Measurements from ENCODE around the gene BNC2.

Gene BNC2

GRCh38 chr9:16514131-16514530, 356.3 kb downstream of the BNC2 start:
- Histone ChIP-seq H3K4me1 (ENCODE audit: control insufficient read depth, insufficient read depth, low read length) (no peaks in the 10 kb centered on the region), H3K9ac (ENCODE audit: low read length) (no peak overlapping the region), H3K4me3 (ENCODE audit: low read length) (no peak overlapping the region), H3K27me3 (ENCODE audit: control insufficient read depth, insufficient read depth, low read length) (no peaks in the 10 kb centered on the region), H3K36me3 (ENCODE audit: control insufficient read depth, insufficient read depth, low read length) (no peaks in the 10 kb centered on the region), H3K9me3 (ENCODE audit: control insufficient read depth, low read length) (no peaks in the 10 kb centered on the region)

GRCh38 chr9:16512281-16512680, 358.2 kb downstream of the BNC2 start:
- no peaks in the 10 kb centered on the region for H3K4me1 ChIP-seq (ENCODE audit: control insufficient read depth, insufficient read depth, low read length)
- H3K36me3 ChIP-seq (ENCODE audit: control insufficient read depth, insufficient read depth, low read length): no peaks in the 10 kb centered on the region
- no peak overlapping the region for H3K9ac ChIP-seq (ENCODE audit: low read length)

GRCh38 chr9:16510482-16510881, 360.0 kb downstream of the BNC2 start:
- H3K27me3 ChIP-seq (ENCODE audit: control insufficient read depth, insufficient read depth, low read length): no peaks in the 10 kb centered on the region
- no peaks in the 10 kb centered on the region for H3K36me3 ChIP-seq (ENCODE audit: control insufficient read depth, insufficient read depth, low read length)
- H3K9me3 ChIP-seq (ENCODE audit: control insufficient read depth, low read length): no peaks in the 10 kb centered on the region
- no peaks in the 10 kb centered on the region for H3K4me1 ChIP-seq (ENCODE audit: control insufficient read depth, insufficient read depth, low read length)
- no peak overlapping the region for H3K4me3 ChIP-seq (ENCODE audit: low read length)
- H3K9ac ChIP-seq (ENCODE audit: low read length): no peak overlapping the region

More at GRCh38 chr9:16512281-16512680, 358.2 kb downstream of the BNC2 start:
- Histone ChIP-seq H3K27me3 (ENCODE audit: control insufficient read depth, insufficient read depth, low read length) (no peaks in the 10 kb centered on the region), H3K4me3 (ENCODE audit: low read length) (no peak overlapping the region), H3K9me3 (ENCODE audit: control insufficient read depth, low read length) (no peaks in the 10 kb centered on the region)

GRCh38 chr9:16509997-16510396, 360.5 kb downstream of the BNC2 start:
- H3K4me3 ChIP-seq (ENCODE audit: low read length): no peak overlapping the region
- peaks cover 4% of the 10 kb centered on the region for H3K4me1 ChIP-seq (ENCODE audit: control insufficient read depth, insufficient read depth, low read length)
- no peak overlapping the region for H3K9ac ChIP-seq (ENCODE audit: low read length)
- no peaks in the 10 kb centered on the region for H3K27me3 ChIP-seq (ENCODE audit: control insufficient read depth, insufficient read depth, low read length)
- no peaks in the 10 kb centered on the region for H3K36me3 ChIP-seq (ENCODE audit: control insufficient read depth, insufficient read depth, low read length)
- H3K9me3 ChIP-seq (ENCODE audit: control insufficient read depth, low read length): no peaks in the 10 kb centered on the region

GRCh38 chr9:16505199-16505598, 365.3 kb downstream of the BNC2 start:
- no peak overlapping the region for H3K9ac ChIP-seq (ENCODE audit: low read length)
- no peaks in the 10 kb centered on the region for H3K27me3 ChIP-seq (ENCODE audit: control insufficient read depth, insufficient read depth, low read length)
- H3K9me3 ChIP-seq (ENCODE audit: control insufficient read depth, low read length): no peaks in the 10 kb centered on the region
- peaks cover 4% of the 10 kb centered on the region for H3K4me1 ChIP-seq (ENCODE audit: control insufficient read depth, insufficient read depth, low read length)
- no peaks in the 10 kb centered on the region for H3K36me3 ChIP-seq (ENCODE audit: control insufficient read depth, insufficient read depth, low read length)
- no peak overlapping the region for H3K4me3 ChIP-seq (ENCODE audit: low read length)

GRCh38 chr9:16501726-16502125, 368.7 kb downstream of the BNC2 start:
- no peaks in the 10 kb centered on the region for H3K36me3 ChIP-seq (ENCODE audit: control insufficient read depth, insufficient read depth, low read length)
- no peak overlapping the region for H3K9ac ChIP-seq (ENCODE audit: low read length)
- no peaks in the 10 kb centered on the region for H3K27me3 ChIP-seq (ENCODE audit: control insufficient read depth, insufficient read depth, low read length)
- H3K4me3 ChIP-seq (ENCODE audit: low read length): no peak overlapping the region
- H3K9me3 ChIP-seq (ENCODE audit: control insufficient read depth, low read length): no peaks in the 10 kb centered on the region
- H3K4me1 ChIP-seq (ENCODE audit: control insufficient read depth, insufficient read depth, low read length): peaks cover 4% of the 10 kb centered on the region

- Histone ChIP-seq H3K27me3 (ENCODE audit: control insufficient read depth, insufficient read depth, low read length) (no peaks in the 10 kb centered on the region), H3K9me3 (ENCODE audit: control insufficient read depth, low read length) (no peaks in the 10 kb centered on the region), H3K4me1 (ENCODE audit: control insufficient read depth, insufficient read depth, low read length) (peaks cover 4% of the 10 kb centered on the region), H3K36me3 (ENCODE audit: control insufficient read depth, insufficient read depth, low read length) (no peaks in the 10 kb centered on the region), H3K4me3 (ENCODE audit: low read length) (no peak overlapping the region), H3K9ac (ENCODE audit: low read length) (no peak overlapping the region)
Measured at GRCh38 chr9:16501141-16501540, 369.3 kb downstream of the BNC2 start.

GRCh38 chr9:16500386-16500785, 370.1 kb downstream of the BNC2 start:
- peaks cover 4% of the 10 kb centered on the region for H3K4me1 ChIP-seq (ENCODE audit: control insufficient read depth, insufficient read depth, low read length)
- H3K27me3 ChIP-seq (ENCODE audit: control insufficient read depth, insufficient read depth, low read length): no peaks in the 10 kb centered on the region
- H3K9ac ChIP-seq (ENCODE audit: low read length): no peak overlapping the region
- H3K9me3 ChIP-seq (ENCODE audit: control insufficient read depth, low read length): no peaks in the 10 kb centered on the region
- H3K4me3 ChIP-seq (ENCODE audit: low read length): no peak overlapping the region
- no peaks in the 10 kb centered on the region for H3K36me3 ChIP-seq (ENCODE audit: control insufficient read depth, insufficient read depth, low read length)

- H3K27me3 ChIP-seq (ENCODE audit: control insufficient read depth, insufficient read depth, low read length): no peaks in the 10 kb centered on the region
- no peak overlapping the region for H3K9ac ChIP-seq (ENCODE audit: low read length)
- H3K9me3 ChIP-seq (ENCODE audit: control insufficient read depth, low read length): no peaks in the 10 kb centered on the region
- H3K4me3 ChIP-seq (ENCODE audit: low read length): no peak overlapping the region
- H3K4me1 ChIP-seq (ENCODE audit: control insufficient read depth, insufficient read depth, low read length): no peaks in the 10 kb centered on the region
- no peaks in the 10 kb centered on the region for H3K36me3 ChIP-seq (ENCODE audit: control insufficient read depth, insufficient read depth, low read length)
Measured at GRCh38 chr9:16499892-16500291, 370.6 kb downstream of the BNC2 start.

GRCh38 chr9:16496908-16497307, 373.6 kb downstream of the BNC2 start:
- Histone ChIP-seq H3K36me3 (ENCODE audit: control insufficient read depth, insufficient read depth, low read length) (no peaks in the 10 kb centered on the region), H3K4me3 (ENCODE audit: low read length) (no peak overlapping the region)

GRCh38 chr9:16487915-16488314, 382.6 kb downstream of the BNC2 start:
- Histone ChIP-seq H3K4me3 (ENCODE audit: low read length) (no peak overlapping the region), H3K4me1 (ENCODE audit: control insufficient read depth, insufficient read depth, low read length) (no peaks in the 10 kb centered on the region), H3K36me3 (ENCODE audit: control insufficient read depth, insufficient read depth, low read length) (no peaks in the 10 kb centered on the region), H3K9ac (ENCODE audit: low read length) (no peak overlapping the region), H3K9me3 (ENCODE audit: control insufficient read depth, low read length) (no peaks in the 10 kb centered on the region), H3K27me3 (ENCODE audit: control insufficient read depth, insufficient read depth, low read length) (no peaks in the 10 kb centered on the region)

More at GRCh38 chr9:16496908-16497307, 373.6 kb downstream of the BNC2 start:
- H3K9ac ChIP-seq (ENCODE audit: low read length): no peak overlapping the region
- no peaks in the 10 kb centered on the region for H3K27me3 ChIP-seq (ENCODE audit: control insufficient read depth, insufficient read depth, low read length)
- H3K4me1 ChIP-seq (ENCODE audit: control insufficient read depth, insufficient read depth, low read length): no peaks in the 10 kb centered on the region
- H3K9me3 ChIP-seq (ENCODE audit: control insufficient read depth, low read length): no peaks in the 10 kb centered on the region

GRCh38 chr9:16485575-16486321, 384.7 kb downstream of the BNC2 start:
- H3K27me3 ChIP-seq (ENCODE audit: control insufficient read depth, insufficient read depth, low read length): no peaks in the 10 kb centered on the region
- no peaks in the 10 kb centered on the region for H3K9me3 ChIP-seq (ENCODE audit: control insufficient read depth, low read length)
- no peak overlapping the region for H3K9ac ChIP-seq (ENCODE audit: low read length)
- no peak overlapping the region for H3K4me3 ChIP-seq (ENCODE audit: low read length)
- no peaks in the 10 kb centered on the region for H3K4me1 ChIP-seq (ENCODE audit: control insufficient read depth, insufficient read depth, low read length)
- H3K36me3 ChIP-seq (ENCODE audit: control insufficient read depth, insufficient read depth, low read length): no peaks in the 10 kb centered on the region

GRCh38 chr9:16485160-16485559, 385.3 kb downstream of the BNC2 start:
- Histone ChIP-seq H3K27me3 (ENCODE audit: control insufficient read depth, insufficient read depth, low read length) (no peaks in the 10 kb centered on the region), H3K36me3 (ENCODE audit: control insufficient read depth, insufficient read depth, low read length) (no peaks in the 10 kb centered on the region), H3K4me1 (ENCODE audit: control insufficient read depth, insufficient read depth, low read length) (no peaks in the 10 kb centered on the region), H3K9ac (ENCODE audit: low read length) (no peak overlapping the region), H3K4me3 (ENCODE audit: low read length) (no peak overlapping the region), H3K9me3 (ENCODE audit: control insufficient read depth, low read length) (no peaks in the 10 kb centered on the region)

All from mucosa of stomach (tissue), 1 donor.